NT2/D1 (cell line): ENCODE results near the gene ITGA6.

Experiments used
- SUZ12 ChIP-seq: IDR thresholded peaks from 2 replicates; pipeline ENCODE4 v1.6.1; 2011; ENCODE audit not compliant: insufficient read length, insufficient read depth; ENCODE audit errors: extremely low read depth
- YY1 ChIP-seq: IDR thresholded peaks from 2 replicates; pipeline ENCODE4 v1.6.1; 2011; ENCODE audit not compliant: insufficient read length, insufficient read depth
- ZNF274 ChIP-seq: IDR thresholded peaks from 2 replicates; pipeline ENCODE4 v1.6.1; 2011; ENCODE audit warnings: mild to moderate bottlenecking, low read depth, low read length

GRCh38 chr2:172513935-172514586 is 86.7 kb downstream of the ITGA6 start:
- no peak for TF ChIP-seq ZNF274
- TF ChIP-seq YY1: no peak
- TF ChIP-seq SUZ12: no peak
